HG02623 (cell line): ENCODE data around the gene EEF1A2.

Experiments used
- ATAC-seq: cut with Tn5 transposase; IDR thresholded peaks from one replicate; pipeline ENCODE4 v1.9.1; 2021; ENCODE audit warnings: moderate library complexity; ENCODE audit not compliant: unreplicated experiment

The EEF1A2 gene

GRCh38 chr20:63498960-63499337 is at the start of gene EEF1A2:
Gene EEF1A2, minus strand, starts transcription at chr20:63499083. Its CDS starts 1,320 bp downstream, at chr20:63497763.
- ATAC-seq: no peak

- no peak for ATAC-seq
These were observed 49.7 kb upstream of the EEF1A2 start for GRCh38 chr20:63548542-63548941.

- ATAC-seq: no peak
These were observed 49.0 kb upstream of the EEF1A2 start, which contains the start of gene SRMS for GRCh38 chr20:63547725-63548480. Gene SRMS, minus strand, starts transcription at chr20:63547749. Its CDS starts 286 bp downstream, at chr20:63547463.

GRCh38 chr20:63546956-63547724 is 48.3 kb upstream of the EEF1A2 start:
- ATAC-seq: no peak

GRCh38 chr20:63546256-63546955 is 47.5 kb upstream of the EEF1A2 start:
- no peak for ATAC-seq

- ATAC-seq: no peak
These were observed 46.9 kb upstream of the EEF1A2 start for GRCh38 chr20:63545814-63546213.

- no peak for ATAC-seq
These were observed 46.2 kb upstream of the EEF1A2 start for GRCh38 chr20:63544958-63545516.

GRCh38 chr20:63544241-63544957 is 45.5 kb upstream of the EEF1A2 start:
- no peak for ATAC-seq

- no peak for ATAC-seq
These were observed 44.9 kb upstream of the EEF1A2 start for GRCh38 chr20:63543733-63544132.

- ATAC-seq: no peak
These were observed 44.2 kb upstream of the EEF1A2 start for GRCh38 chr20:63543131-63543530.

- ATAC-seq: no peak
These were observed 43.8 kb upstream of the EEF1A2 start for GRCh38 chr20:63542696-63543095.

GRCh38 chr20:63542031-63542559 is 43.2 kb upstream of the EEF1A2 start:
- no peak for ATAC-seq

- no peak for ATAC-seq
These were observed 42.5 kb upstream of the EEF1A2 start for GRCh38 chr20:63541371-63541770.

- no peak for ATAC-seq
These were observed 41.7 kb upstream of the EEF1A2 start for GRCh38 chr20:63540417-63541186.

- no peak for ATAC-seq
These were observed 40.8 kb upstream of the EEF1A2 start for GRCh38 chr20:63539441-63540370.

- ATAC-seq: no peak
These were observed 40.2 kb upstream of the EEF1A2 start for GRCh38 chr20:63539092-63539430.

GRCh38 chr20:63538204-63539091 is 39.6 kb upstream of the EEF1A2 start:
- ATAC-seq: no peak
